ENCODE results near the gene OR51S1.

DNA sequence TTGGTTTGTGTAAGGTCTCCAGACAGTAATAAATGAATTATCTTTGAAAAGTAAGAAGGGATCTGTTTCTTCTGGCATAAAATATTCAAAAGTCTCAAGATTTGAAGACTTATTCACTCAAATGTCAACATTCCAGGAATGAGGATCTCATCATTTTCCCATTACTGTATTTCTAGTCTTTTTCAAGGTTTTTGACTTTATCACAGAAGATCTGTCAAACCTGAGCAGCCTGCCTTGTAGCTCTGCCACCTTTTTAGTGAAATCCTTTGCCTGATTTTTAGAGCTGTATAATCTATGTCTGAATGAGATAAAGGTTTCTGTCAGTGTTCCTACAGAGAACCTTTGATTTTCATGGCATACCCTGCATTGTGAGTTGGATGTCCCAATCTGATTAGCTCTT is 23.9 kb downstream of the OR51S1 start:
- TF ChIP-seq CTCF (IDR thresholded peaks at IDR 0.05) (no peak), POLR2A (IDR thresholded peaks at IDR 0.05) (no peak)
